Measurements from ENCODE around the gene WNT7A.

Gene WNT7A

GRCh38 chr3:13798401-13798800, 81.5 kb downstream of the WNT7A start:
- DNase-seq (ENCODE audit: low spot score) = no peak
- no peak for TF ChIP-seq CTCF (IDR thresholded peaks at IDR 0.05; ENCODE audit: extremely low read depth, missing control alignments)

- no peak for TF ChIP-seq CTCF (IDR thresholded peaks at IDR 0.05; ENCODE audit: extremely low read depth, missing control alignments)
- no peak for DNase-seq (ENCODE audit: low spot score)
Measured at GRCh38 chr3:13796701-13797460, 83.0 kb downstream of the WNT7A start.

- TF ChIP-seq CTCF (IDR thresholded peaks at IDR 0.05; ENCODE audit: extremely low read depth, missing control alignments) = no peak
- no peak for DNase-seq (ENCODE audit: low spot score)
Measured at GRCh38 chr3:13795816-13796215, 84.1 kb downstream of the WNT7A start.

- no peak for TF ChIP-seq CTCF (IDR thresholded peaks at IDR 0.05; ENCODE audit: extremely low read depth, missing control alignments)
Measured at GRCh38 chr3:13794322-13794721, 85.5 kb downstream of the WNT7A start.

GRCh38 chr3:13793451-13793850, 86.4 kb downstream of the WNT7A start:
- no peak for TF ChIP-seq CTCF (IDR thresholded peaks at IDR 0.05; ENCODE audit: extremely low read depth, missing control alignments)
- no peak for DNase-seq (ENCODE audit: low spot score)

More at GRCh38 chr3:13794322-13794721, 85.5 kb downstream of the WNT7A start:
- no peak for DNase-seq (ENCODE audit: low spot score)

GRCh38 chr3:13792512-13793371, 87.1 kb downstream of the WNT7A start:
- TF ChIP-seq CTCF (IDR thresholded peaks at IDR 0.05; ENCODE audit: extremely low read depth, missing control alignments) = no peak
- DNase-seq (ENCODE audit: low spot score) = no peak

GRCh38 chr3:13792051-13792490, 87.8 kb downstream of the WNT7A start:
- no peak for DNase-seq (ENCODE audit: low spot score)
- TF ChIP-seq CTCF (IDR thresholded peaks at IDR 0.05; ENCODE audit: extremely low read depth, missing control alignments) = no peak
